Lower leg skin (tissue), 3 donors: ENCODE measurements around the gene PSMC1.

ENCODE experiments used
- POLR2A ChIP-seq, 2 donors: fragments of 450-650 bp; IDR thresholded peaks; one replicate each; pipeline ENCODE4 v1.6.1; 2016 to 2017; ENCODE audit warnings: antibody characterized with exemption in 2 of 2, mild to moderate bottlenecking in 1 of 2, moderate library complexity in 1 of 2
- TF ChIP-seq, protein P1 (sequence below), 3 donors: fragments of 450-650 bp; IDR thresholded peaks; one replicate each; pipeline ENCODE4 v1.5.1; 2016; ENCODE audit warnings: antibody characterized with exemption in 3 of 3, mild to moderate bottlenecking in 3 of 3, moderate library complexity in 2 of 3

DNA sequence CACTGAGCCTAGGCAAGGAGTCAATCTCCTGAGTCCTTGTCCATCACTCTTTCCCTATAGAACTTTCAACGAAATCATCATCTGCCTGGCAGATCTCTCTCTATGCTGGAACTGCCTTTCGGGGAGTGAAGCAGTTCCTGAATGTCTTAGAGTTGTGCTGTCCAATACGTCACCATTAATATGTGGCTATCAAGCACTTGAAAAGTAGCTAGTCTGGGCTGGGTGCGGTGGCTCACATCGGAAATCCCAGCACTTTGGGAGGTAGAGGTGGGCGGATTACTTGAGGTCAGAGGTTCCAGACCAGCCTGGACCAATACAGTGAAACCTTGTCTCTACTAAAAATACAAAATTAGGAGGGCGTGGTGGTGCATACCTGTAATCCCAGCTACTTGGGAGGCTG is 40.3 kb downstream of the PSMC1 start:
- TF ChIP-seq, protein P1, sequence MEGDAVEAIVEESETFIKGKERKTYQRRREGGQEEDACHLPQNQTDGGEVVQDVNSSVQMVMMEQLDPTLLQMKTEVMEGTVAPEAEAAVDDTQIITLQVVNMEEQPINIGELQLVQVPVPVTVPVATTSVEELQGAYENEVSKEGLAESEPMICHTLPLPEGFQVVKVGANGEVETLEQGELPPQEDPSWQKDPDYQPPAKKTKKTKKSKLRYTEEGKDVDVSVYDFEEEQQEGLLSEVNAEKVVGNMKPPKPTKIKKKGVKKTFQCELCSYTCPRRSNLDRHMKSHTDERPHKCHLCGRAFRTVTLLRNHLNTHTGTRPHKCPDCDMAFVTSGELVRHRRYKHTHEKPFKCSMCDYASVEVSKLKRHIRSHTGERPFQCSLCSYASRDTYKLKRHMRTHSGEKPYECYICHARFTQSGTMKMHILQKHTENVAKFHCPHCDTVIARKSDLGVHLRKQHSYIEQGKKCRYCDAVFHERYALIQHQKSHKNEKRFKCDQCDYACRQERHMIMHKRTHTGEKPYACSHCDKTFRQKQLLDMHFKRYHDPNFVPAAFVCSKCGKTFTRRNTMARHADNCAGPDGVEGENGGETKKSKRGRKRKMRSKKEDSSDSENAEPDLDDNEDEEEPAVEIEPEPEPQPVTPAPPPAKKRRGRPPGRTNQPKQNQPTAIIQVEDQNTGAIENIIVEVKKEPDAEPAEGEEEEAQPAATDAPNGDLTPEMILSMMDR (IDR thresholded peaks at IDR 0.05), result no peak
- no peak for TF ChIP-seq POLR2A (IDR thresholded peaks at IDR 0.05)
